HepG2 (cell line): ENCODE results near the gene CD248. TPM values are rescaled to one million over a fixed set of nuclear protein-coding genes. Genes with fewer than 3 reads are reported as not detected.
A peak's percentile ranks its signal among the peaks of the same experiment; 100 is the strongest.

ENCODE experiments used
- AHR ChIP-seq: IDR thresholded peaks from 2 replicates; pipeline ENCODE4 v1.6.1; 2018; ENCODE audit warnings: missing genetic modification reagents, missing compliant biosample characterization
- DPF2 ChIP-seq: sonication (generic); formaldehyde crosslinking; IDR thresholded peaks from 2 replicates; pipeline ENCODE4 v1.4.0; 2020; ENCODE audit warnings: mild to moderate bottlenecking, low read depth, missing genetic modification reagents, borderline replicate concordance
- FOSL2 ChIP-seq: sonication (generic); formaldehyde crosslinking; IDR thresholded peaks from 2 replicates; pipeline ENCODE4 v1.4.0; 2020; ENCODE audit warnings: missing genetic modification reagents
- GTF2F1 ChIP-seq: fragments of 150-350 bp; IDR thresholded peaks from 2 replicates; pipeline ENCODE4 v1.6.1; 2014; ENCODE audit warnings: low read length
- POGZ ChIP-seq: sonication (generic); formaldehyde crosslinking; IDR thresholded peaks from 2 replicates; pipeline ENCODE4 v1.4.0; 2020; ENCODE audit warnings: mild to moderate bottlenecking, missing genetic modification reagents
- ZNF343 ChIP-seq: sonication (generic); formaldehyde crosslinking; IDR thresholded peaks from 2 replicates; pipeline ENCODE4 v1.4.0; 2020; ENCODE audit warnings: mild to moderate bottlenecking, missing genetic modification reagents
- ZNF430 ChIP-seq: sonication (generic); formaldehyde crosslinking; IDR thresholded peaks from 2 replicates; pipeline ENCODE4 v1.9.0; 2021; ENCODE audit warnings: mild to moderate bottlenecking, missing genetic modification reagents
- ZNF460 ChIP-seq: sonication (generic); formaldehyde crosslinking; IDR thresholded peaks from 2 replicates; pipeline ENCODE4 v1.5.1; 2020; ENCODE audit warnings: missing genetic modification reagents, mild to moderate bottlenecking, borderline replicate concordance
- ZNF703 ChIP-seq: sonication (generic); formaldehyde crosslinking; IDR thresholded peaks from 2 replicates; pipeline ENCODE4 v1.5.1; 2020; ENCODE audit warnings: missing genetic modification reagents, mild to moderate bottlenecking, moderate library complexity, borderline replicate concordance
- polyA plus RNA-seq, 8 experiments: library from polyadenylated mRNA; depleted of rRNA in 3 of 8; stranded (reverse) in 7 of 8; unstranded in 1 of 8; fragments of >200 nt; fragmentation: Illumina TruSeq in 4 of 8; extraction: Trizol in 4 of 8; gene quantifications; 2 replicates each; pipeline versions ENCODE4 v1.2.1 to v1.2.3, GENCODE V29; 2011 to 2016; ENCODE audit warnings: low read depth in 4 of 8, missing spikeins in 1 of 8, mixed read lengths in 1 of 8; ENCODE audit not compliant: insufficient read depth in 1 of 8
- total RNA-seq, 5 experiments: library from RNA; depleted of rRNA; stranded (reverse); fragments of >200 nt; fragmentation: Illumina TruSeq; extraction: Trizol; gene quantifications; 2 replicates each; pipeline ENCODE4 v1.2.3, GENCODE V29; 2016; ENCODE audit warnings: low read depth in 1 of 5
- TF ChIP-seq, protein P1 (sequence below): sonication (generic); formaldehyde crosslinking; IDR thresholded peaks from 2 replicates; pipeline ENCODE4 v1.4.0; 2020; ENCODE audit warnings: mild to moderate bottlenecking, missing genetic modification reagents, borderline replicate concordance
- TF ChIP-seq, protein P2 (sequence below): fragments of 450-650 bp; IDR thresholded peaks from 2 replicates; pipeline ENCODE4 v1.6.1; 2017
- TF ChIP-seq, protein P3 (sequence below): sonication (generic); formaldehyde crosslinking; IDR thresholded peaks from 2 replicates; pipeline ENCODE4 v1.9.0; 2021; ENCODE audit warnings: missing genetic modification reagents, borderline replicate concordance
- TF ChIP-seq, protein P4 (sequence below), 2 experiments: IDR thresholded peaks; 2 replicates each; pipeline ENCODE4 v1.6.1; 2011 to 2012; ENCODE audit warnings: low read length in 2 of 2, borderline replicate concordance in 1 of 2, low read depth in 1 of 2, mild to moderate bottlenecking in 1 of 2, moderate library complexity in 1 of 2

The CD248 gene
- total and polyA plus RNA-seq, 2 of the 13 experiments (the other 11 are each of a cell fraction or from before 2014, with no cell fraction given) = 0.25 to 0.35 TPM

DNA sequence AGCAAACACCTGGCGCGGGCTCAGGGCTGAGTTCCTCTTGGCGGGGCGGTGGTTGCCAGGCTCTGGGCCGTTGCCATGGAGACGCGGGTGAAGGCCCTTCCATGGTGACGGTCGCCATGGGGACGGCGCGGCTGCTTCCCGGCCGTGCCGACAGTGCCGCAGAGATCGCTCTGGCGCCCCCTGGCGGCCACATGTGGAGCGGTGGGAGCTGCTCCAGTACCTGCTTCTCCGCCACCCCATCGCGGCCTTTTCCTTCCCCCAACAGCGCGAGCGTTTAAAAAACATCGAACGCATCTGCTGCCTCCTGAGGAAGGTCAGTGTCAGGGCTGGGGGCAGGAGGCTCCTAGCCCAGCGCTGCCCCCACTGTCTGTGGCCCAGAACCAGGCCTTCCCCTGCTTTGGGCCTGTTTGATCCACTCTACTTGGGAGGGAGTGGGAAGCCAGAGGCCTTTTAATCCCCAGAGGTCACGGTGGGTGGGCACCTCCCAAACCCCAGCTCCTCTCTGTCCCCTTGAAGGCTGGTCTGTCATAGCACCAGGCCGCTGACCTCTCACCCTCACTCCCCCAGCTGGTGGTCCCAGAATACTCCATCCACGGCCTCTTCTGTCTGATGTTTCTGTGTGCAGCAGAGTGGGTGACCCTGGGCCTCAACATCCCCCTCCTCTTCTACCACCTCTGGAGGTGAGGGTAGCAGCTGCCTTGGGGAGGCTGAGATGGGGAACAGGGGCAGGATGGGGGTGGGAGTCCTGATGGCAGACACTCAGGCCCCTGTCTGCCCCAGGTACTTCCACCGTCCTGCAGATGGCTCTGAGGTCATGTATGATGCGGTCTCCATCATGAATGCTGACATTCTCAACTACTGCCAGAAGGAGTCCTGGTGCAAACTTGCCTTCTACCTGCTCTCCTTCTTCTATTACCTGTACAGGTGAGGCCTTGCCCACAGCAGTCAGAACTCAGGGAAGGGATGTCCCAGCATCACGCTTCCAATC lies 34.1 kb downstream of the CD248 start (continued):
- TF ChIP-seq, protein P1, sequence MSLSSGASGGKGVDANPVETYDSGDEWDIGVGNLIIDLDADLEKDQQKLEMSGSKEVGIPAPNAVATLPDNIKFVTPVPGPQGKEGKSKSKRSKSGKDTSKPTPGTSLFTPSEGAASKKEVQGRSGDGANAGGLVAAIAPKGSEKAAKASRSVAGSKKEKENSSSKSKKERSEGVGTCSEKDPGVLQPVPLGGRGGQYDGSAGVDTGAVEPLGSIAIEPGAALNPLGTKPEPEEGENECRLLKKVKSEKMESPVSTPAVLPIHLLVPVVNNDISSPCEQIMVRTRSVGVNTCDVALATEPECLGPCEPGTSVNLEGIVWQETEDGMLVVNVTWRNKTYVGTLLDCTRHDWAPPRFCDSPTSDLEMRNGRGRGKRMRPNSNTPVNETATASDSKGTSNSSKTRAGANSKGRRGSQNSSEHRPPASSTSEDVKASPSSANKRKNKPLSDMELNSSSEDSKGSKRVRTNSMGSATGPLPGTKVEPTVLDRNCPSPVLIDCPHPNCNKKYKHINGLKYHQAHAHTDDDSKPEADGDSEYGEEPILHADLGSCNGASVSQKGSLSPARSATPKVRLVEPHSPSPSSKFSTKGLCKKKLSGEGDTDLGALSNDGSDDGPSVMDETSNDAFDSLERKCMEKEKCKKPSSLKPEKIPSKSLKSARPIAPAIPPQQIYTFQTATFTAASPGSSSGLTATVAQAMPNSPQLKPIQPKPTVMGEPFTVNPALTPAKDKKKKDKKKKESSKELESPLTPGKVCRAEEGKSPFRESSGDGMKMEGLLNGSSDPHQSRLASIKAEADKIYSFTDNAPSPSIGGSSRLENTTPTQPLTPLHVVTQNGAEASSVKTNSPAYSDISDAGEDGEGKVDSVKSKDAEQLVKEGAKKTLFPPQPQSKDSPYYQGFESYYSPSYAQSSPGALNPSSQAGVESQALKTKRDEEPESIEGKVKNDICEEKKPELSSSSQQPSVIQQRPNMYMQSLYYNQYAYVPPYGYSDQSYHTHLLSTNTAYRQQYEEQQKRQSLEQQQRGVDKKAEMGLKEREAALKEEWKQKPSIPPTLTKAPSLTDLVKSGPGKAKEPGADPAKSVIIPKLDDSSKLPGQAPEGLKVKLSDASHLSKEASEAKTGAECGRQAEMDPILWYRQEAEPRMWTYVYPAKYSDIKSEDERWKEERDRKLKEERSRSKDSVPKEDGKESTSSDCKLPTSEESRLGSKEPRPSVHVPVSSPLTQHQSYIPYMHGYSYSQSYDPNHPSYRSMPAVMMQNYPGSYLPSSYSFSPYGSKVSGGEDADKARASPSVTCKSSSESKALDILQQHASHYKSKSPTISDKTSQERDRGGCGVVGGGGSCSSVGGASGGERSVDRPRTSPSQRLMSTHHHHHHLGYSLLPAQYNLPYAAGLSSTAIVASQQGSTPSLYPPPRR (CRISPR knock-in tag) = no peak; the same call in 1 of the 2 replicates
- TF ChIP-seq ZNF703 (no peak), GTF2F1 (no peak), AHR (no peak), ZNF343 (CRISPR knock-in tag) (peak; percentile 84; the same call in 1 of the 2 replicates), ZNF430 (peak; percentile 46; the same call in 1 of the 2 replicates), ZNF460 (no peak), DPF2 (CRISPR knock-in tag) (no peak), FOSL2 (CRISPR knock-in tag) (peak; percentile 32; the same call in 1 of the 2 replicates), POGZ (CRISPR knock-in tag) (no peak)
- TF ChIP-seq, protein P2, sequence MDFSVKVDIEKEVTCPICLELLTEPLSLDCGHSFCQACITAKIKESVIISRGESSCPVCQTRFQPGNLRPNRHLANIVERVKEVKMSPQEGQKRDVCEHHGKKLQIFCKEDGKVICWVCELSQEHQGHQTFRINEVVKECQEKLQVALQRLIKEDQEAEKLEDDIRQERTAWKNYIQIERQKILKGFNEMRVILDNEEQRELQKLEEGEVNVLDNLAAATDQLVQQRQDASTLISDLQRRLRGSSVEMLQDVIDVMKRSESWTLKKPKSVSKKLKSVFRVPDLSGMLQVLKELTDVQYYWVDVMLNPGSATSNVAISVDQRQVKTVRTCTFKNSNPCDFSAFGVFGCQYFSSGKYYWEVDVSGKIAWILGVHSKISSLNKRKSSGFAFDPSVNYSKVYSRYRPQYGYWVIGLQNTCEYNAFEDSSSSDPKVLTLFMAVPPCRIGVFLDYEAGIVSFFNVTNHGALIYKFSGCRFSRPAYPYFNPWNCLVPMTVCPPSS = no peak
- TF ChIP-seq, protein P3, sequence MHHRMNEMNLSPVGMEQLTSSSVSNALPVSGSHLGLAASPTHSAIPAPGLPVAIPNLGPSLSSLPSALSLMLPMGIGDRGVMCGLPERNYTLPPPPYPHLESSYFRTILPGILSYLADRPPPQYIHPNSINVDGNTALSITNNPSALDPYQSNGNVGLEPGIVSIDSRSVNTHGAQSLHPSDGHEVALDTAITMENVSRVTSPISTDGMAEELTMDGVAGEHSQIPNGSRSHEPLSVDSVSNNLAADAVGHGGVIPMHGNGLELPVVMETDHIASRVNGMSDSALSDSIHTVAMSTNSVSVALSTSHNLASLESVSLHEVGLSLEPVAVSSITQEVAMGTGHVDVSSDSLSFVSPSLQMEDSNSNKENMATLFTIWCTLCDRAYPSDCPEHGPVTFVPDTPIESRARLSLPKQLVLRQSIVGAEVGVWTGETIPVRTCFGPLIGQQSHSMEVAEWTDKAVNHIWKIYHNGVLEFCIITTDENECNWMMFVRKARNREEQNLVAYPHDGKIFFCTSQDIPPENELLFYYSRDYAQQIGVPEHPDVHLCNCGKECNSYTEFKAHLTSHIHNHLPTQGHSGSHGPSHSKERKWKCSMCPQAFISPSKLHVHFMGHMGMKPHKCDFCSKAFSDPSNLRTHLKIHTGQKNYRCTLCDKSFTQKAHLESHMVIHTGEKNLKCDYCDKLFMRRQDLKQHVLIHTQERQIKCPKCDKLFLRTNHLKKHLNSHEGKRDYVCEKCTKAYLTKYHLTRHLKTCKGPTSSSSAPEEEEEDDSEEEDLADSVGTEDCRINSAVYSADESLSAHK (CRISPR knock-in tag) = no peak
- TF ChIP-seq, protein P4, sequence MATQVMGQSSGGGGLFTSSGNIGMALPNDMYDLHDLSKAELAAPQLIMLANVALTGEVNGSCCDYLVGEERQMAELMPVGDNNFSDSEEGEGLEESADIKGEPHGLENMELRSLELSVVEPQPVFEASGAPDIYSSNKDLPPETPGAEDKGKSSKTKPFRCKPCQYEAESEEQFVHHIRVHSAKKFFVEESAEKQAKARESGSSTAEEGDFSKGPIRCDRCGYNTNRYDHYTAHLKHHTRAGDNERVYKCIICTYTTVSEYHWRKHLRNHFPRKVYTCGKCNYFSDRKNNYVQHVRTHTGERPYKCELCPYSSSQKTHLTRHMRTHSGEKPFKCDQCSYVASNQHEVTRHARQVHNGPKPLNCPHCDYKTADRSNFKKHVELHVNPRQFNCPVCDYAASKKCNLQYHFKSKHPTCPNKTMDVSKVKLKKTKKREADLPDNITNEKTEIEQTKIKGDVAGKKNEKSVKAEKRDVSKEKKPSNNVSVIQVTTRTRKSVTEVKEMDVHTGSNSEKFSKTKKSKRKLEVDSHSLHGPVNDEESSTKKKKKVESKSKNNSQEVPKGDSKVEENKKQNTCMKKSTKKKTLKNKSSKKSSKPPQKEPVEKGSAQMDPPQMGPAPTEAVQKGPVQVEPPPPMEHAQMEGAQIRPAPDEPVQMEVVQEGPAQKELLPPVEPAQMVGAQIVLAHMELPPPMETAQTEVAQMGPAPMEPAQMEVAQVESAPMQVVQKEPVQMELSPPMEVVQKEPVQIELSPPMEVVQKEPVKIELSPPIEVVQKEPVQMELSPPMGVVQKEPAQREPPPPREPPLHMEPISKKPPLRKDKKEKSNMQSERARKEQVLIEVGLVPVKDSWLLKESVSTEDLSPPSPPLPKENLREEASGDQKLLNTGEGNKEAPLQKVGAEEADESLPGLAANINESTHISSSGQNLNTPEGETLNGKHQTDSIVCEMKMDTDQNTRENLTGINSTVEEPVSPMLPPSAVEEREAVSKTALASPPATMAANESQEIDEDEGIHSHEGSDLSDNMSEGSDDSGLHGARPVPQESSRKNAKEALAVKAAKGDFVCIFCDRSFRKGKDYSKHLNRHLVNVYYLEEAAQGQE (IDR thresholded peaks at IDR 0.05; ENCODE audit: borderline replicate concordance in 1 of 2, low read depth in 1 of 2, low read length in 2 of 2) = no peak
